Naive thymus-derived CD8-positive, alpha-beta T cell (primary cell): Measurements from ENCODE around the gene TRAPPC2L. TPM values are rescaled to one million over a fixed set of nuclear protein-coding genes. Genes with fewer than 3 reads are reported as not detected.

ENCODE experiments used
- ATAC-seq, 2 donors: fragments of 150-1000 bp; cut with Tn5 transposase in 1 of 2; sonication (Bioruptor Pico), chemical (Tn5 transposase) in 1 of 2; 1 replicate in 1 of 2; 2 replicates in 1 of 2; pipeline ENCODE4 v1.10.0; 2021; ENCODE audit warnings: mild to moderate bottlenecking in 2 of 2, moderate library complexity in 2 of 2
- POLR2A ChIA-PET: fragments of 350-600 bp; sonication (Branson Sonifier 250); formaldehyde crosslinking; loops from one replicate; lab custom pipeline; 2021; ENCODE audit warnings: antibody characterized with exemption; lab: Charles Lee
- DNase-seq, 10 donors: peaks; one replicate each; pipeline versions ENCODE4 v3.0.0 to v3.0.0-alpha.2; 2020 to 2022
- H3K27ac Mint-ChIP-seq, 10 donors: one replicate each; pipeline ENCODE4 v1.8.0; 2020 to 2022; ENCODE audit warnings: mild to moderate bottlenecking in 10 of 10, mixed read lengths in 10 of 10, moderate library complexity in 4 of 10, inconsistent platforms in 1 of 10
- H3K27me3 Mint-ChIP-seq, 5 donors: one replicate each; pipeline ENCODE4 v1.8.0; 2021 to 2022; ENCODE audit warnings: mixed read lengths in 5 of 5
- H3K36me3 Mint-ChIP-seq, 3 donors: one replicate each; pipeline ENCODE4 v1.8.0; 2020 to 2022; ENCODE audit warnings: mixed read lengths in 3 of 3, mild to moderate bottlenecking in 2 of 3, inconsistent platforms in 1 of 3
- H3K4me1 Mint-ChIP-seq, 4 donors: one replicate each; pipeline ENCODE4 v1.8.0; 2021 to 2022; ENCODE audit warnings: mixed read lengths in 4 of 4
- H3K4me3 Mint-ChIP-seq, 10 donors: one replicate each; pipeline ENCODE4 v1.8.0; 2020 to 2022; ENCODE audit warnings: mild to moderate bottlenecking in 10 of 10, mixed read lengths in 10 of 10, moderate library complexity in 6 of 10, inconsistent platforms in 1 of 10
- H3K9me3 Mint-ChIP-seq, 9 donors: one replicate each; pipeline ENCODE4 v1.8.0; 2020 to 2022; ENCODE audit warnings: mixed read lengths in 9 of 9, mild to moderate bottlenecking in 3 of 9, inconsistent platforms in 1 of 9, moderate library complexity in 1 of 9
- polyA plus RNA-seq, 3 donors: library from polyadenylated mRNA; unstranded; fragments of 300-500 nt; fragmentation: Illumina TruSeq; gene quantifications; one replicate each; pipeline ENCODE4 v1.2.3, GENCODE V29; 2021
- total RNA-seq, 8 experiments: library from RNA in 2 of 8; stranded (reverse) in 2 of 8; gene quantifications; one replicate each; pipeline ENCODE4 v1.2.3 and lab custom pipeline; 2021 to 2026

TRAPPC2L gene
- total and polyA plus RNA-seq, 5 experiments from 2014 or later = 70.0 to 86.5 (median 81.8) TPM

GRCh38 chr16:88812513-88813268 is 44.2 kb upstream of the TRAPPC2L start:
- H3K27me3 Mint-ChIP-seq = no peaks in the 10 kb centered on the region
- peak overlapping the region; percentile 71 to 94 (median 80) for H3K4me3 Mint-ChIP-seq
- POLR2A ChIA-PET = interaction anchor here (0.6 to 5.4 kb wide), 19 partner anchors 9 to 428 kb away, joined by 3 to 59 read pairs (median 4); partner anchors contain the start of genes CDT1, GALNS, PIEZO1 and TRAPPC2L
- peaks cover 0 to 12% (median 1%) of the 10 kb centered on the region in 3 donors for H3K36me3 Mint-ChIP-seq
- H3K27ac Mint-ChIP-seq = peak overlapping the region in 7 of 10 donors; percentile 4 to 86 (median 75)
- DNase-seq = no peak
- no peak for ATAC-seq
- peaks cover 1 to 26% (median 22%) of the 10 kb centered on the region in 4 donors for H3K4me1 Mint-ChIP-seq
- no peaks in the 10 kb centered on the region for H3K9me3 Mint-ChIP-seq

- POLR2A ChIA-PET = interaction anchor here (0.9 to 5.4 kb wide), 6 partner anchors 12 to 404 kb away, joined by 3 to 59 read pairs (median 8); partner anchors contain the start of genes GALNS, PIEZO1, TRAPPC2L and ZNF778
- no peak for DNase-seq
- ATAC-seq = no peak
- no peaks in the 10 kb centered on the region for H3K9me3 Mint-ChIP-seq
- peak overlapping the region in 9 of 10 donors; percentile 13 to 84 (median 59) for H3K4me3 Mint-ChIP-seq
- peaks cover 0 to 8% (median 1%) of the 10 kb centered on the region in 3 donors for H3K36me3 Mint-ChIP-seq
- H3K4me1 Mint-ChIP-seq = peaks cover 1 to 26% (median 22%) of the 10 kb centered on the region in 4 donors
- no peak overlapping the region for H3K27ac Mint-ChIP-seq
- no peaks in the 10 kb centered on the region for H3K27me3 Mint-ChIP-seq
Observed at GRCh38 chr16:88813269-88814143, 43.4 kb upstream of the TRAPPC2L start.

- H3K4me3 Mint-ChIP-seq = peak overlapping the region in 6 of 10 donors; percentile 13 to 72 (median 61)
- peaks cover 1 to 24% (median 22%) of the 10 kb centered on the region in 4 donors for H3K4me1 Mint-ChIP-seq
- POLR2A ChIA-PET = interaction anchor here (0.9 to 5.4 kb wide), 3 partner anchors 13 to 43 kb away, joined by 3 to 59 read pairs (median 4); partner anchors contain the start of genes GALNS and TRAPPC2L
- DNase-seq (no peak), ATAC-seq (no peak)
- H3K27me3 Mint-ChIP-seq = no peaks in the 10 kb centered on the region
- no peak overlapping the region for H3K27ac Mint-ChIP-seq
- H3K9me3 Mint-ChIP-seq = no peaks in the 10 kb centered on the region
- H3K36me3 Mint-ChIP-seq = peaks cover 0 to 5% (median 1%) of the 10 kb centered on the region in 3 donors
Observed at GRCh38 chr16:88814144-88814502, 42.8 kb upstream of the TRAPPC2L start.

GRCh38 chr16:88815227-88815626 is 41.7 kb upstream of the TRAPPC2L start:
- POLR2A ChIA-PET = interaction anchor here (0.9 kb wide), 1 partner anchor 41 kb away, joined by 5 read pairs; the partner anchor contains the start of genes GALNS and TRAPPC2L

GRCh38 chr16:88815901-88816589 is 40.9 kb upstream of the TRAPPC2L start:
- ATAC-seq = peak in 1 of 2 donors; percentile 17
- H3K9me3 Mint-ChIP-seq = no peaks in the 10 kb centered on the region
- H3K4me1 Mint-ChIP-seq = peaks cover 1 to 9% (median 7%) of the 10 kb centered on the region in 4 donors
- no peaks in the 10 kb centered on the region for H3K27me3 Mint-ChIP-seq
- POLR2A ChIA-PET = interaction anchor here (0.9 to 2.7 kb wide), 3 partner anchors 42 to 402 kb away, joined by 3 to 11 read pairs (median 8); partner anchors contain the start of genes GALNS, TRAPPC2L and ZNF778
- peak overlapping the region in 1 of 10 donors; percentile 48 for H3K4me3 Mint-ChIP-seq
- no peak overlapping the region for H3K27ac Mint-ChIP-seq
- H3K36me3 Mint-ChIP-seq = peaks cover 0 to 1% (median 0%) of the 10 kb centered on the region in 3 donors
- DNase-seq = peak in 9 of 10 donors; percentile 42 to 77 (median 63)

More at GRCh38 chr16:88815227-88815626, 41.7 kb upstream of the TRAPPC2L start:
- Mint-ChIP-seq H3K4me3 (no peak overlapping the region), H3K9me3 (no peaks in the 10 kb centered on the region), H3K27me3 (no peaks in the 10 kb centered on the region), H3K27ac (peak overlapping the region in 1 of 10 donors; percentile 7), H3K36me3 (peaks cover 0 to 1% (median 0%) of the 10 kb centered on the region in 3 donors), H3K4me1 (peaks cover 1 to 17% (median 15%) of the 10 kb centered on the region in 4 donors)
- ATAC-seq = no peak
- DNase-seq = no peak

GRCh38 chr16:88816736-88817535 is 40.0 kb upstream of the TRAPPC2L start:
- Mint-ChIP-seq H3K27me3 (no peaks in the 10 kb centered on the region), H3K36me3 (peaks cover 0 to 3% (median 0%) of the 10 kb centered on the region in 3 donors), H3K4me1 (peaks cover under 1 to 7% (median 4%) of the 10 kb centered on the region in 4 donors), H3K4me3 (no peak overlapping the region), H3K27ac (no peak overlapping the region), H3K9me3 (no peaks in the 10 kb centered on the region)
- POLR2A ChIA-PET = interaction anchor here (1.0 to 2.7 kb wide), 2 partner anchors 41 to 401 kb away, joined by 3 to 11 read pairs; partner anchors contain the start of genes GALNS, TRAPPC2L and ZNF778
- ATAC-seq (no peak), DNase-seq (no peak)

GRCh38 chr16:88817785-88818574 is 38.9 kb upstream of the TRAPPC2L start:
- no peak for DNase-seq
- H3K27me3 Mint-ChIP-seq = no peaks in the 10 kb centered on the region
- ATAC-seq = no peak
- H3K4me3 Mint-ChIP-seq = no peak overlapping the region
- no peaks in the 10 kb centered on the region for H3K9me3 Mint-ChIP-seq
- H3K4me1 Mint-ChIP-seq = peaks cover 0 to 3% (median 0%) of the 10 kb centered on the region in 4 donors
- H3K36me3 Mint-ChIP-seq = peaks cover 0 to 3% (median 2%) of the 10 kb centered on the region in 3 donors
- peak overlapping the region in 1 of 10 donors; percentile 37 for H3K27ac Mint-ChIP-seq
- POLR2A ChIA-PET = interaction anchor here (0.5 to 2.7 kb wide), 2 partner anchors 15 to 40 kb away, joined by 4 to 11 read pairs; partner anchors contain the start of genes GALNS and TRAPPC2L

GRCh38 chr16:88818575-88818874 is 38.4 kb upstream of the TRAPPC2L start:
- H3K27me3 Mint-ChIP-seq = no peaks in the 10 kb centered on the region
- H3K27ac Mint-ChIP-seq = peak overlapping the region in 1 of 10 donors; percentile 19

GRCh38 chr16:88819126-88819525 is 37.8 kb upstream of the TRAPPC2L start:
- Mint-ChIP-seq H3K4me1 (no peaks in the 10 kb centered on the region), H3K27me3 (no peaks in the 10 kb centered on the region), H3K9me3 (no peaks in the 10 kb centered on the region), H3K36me3 (peaks cover 0 to 3% (median 2%) of the 10 kb centered on the region in 3 donors), H3K4me3 (no peak overlapping the region), H3K27ac (no peak overlapping the region)
- DNase-seq (no peak), ATAC-seq (no peak)
- POLR2A ChIA-PET = interaction anchor here (0.5 kb wide), 1 partner anchor 27 kb away, joined by 8 read pairs; no protein-coding TSS in a partner anchor

More at GRCh38 chr16:88818575-88818874, 38.4 kb upstream of the TRAPPC2L start:
- Mint-ChIP-seq H3K4me1 (peaks cover 0 to 3% (median 0%) of the 10 kb centered on the region in 4 donors), H3K36me3 (peaks cover 0 to 3% (median 2%) of the 10 kb centered on the region in 3 donors), H3K4me3 (no peak overlapping the region), H3K9me3 (no peaks in the 10 kb centered on the region)
- DNase-seq (no peak), ATAC-seq (no peak)
- POLR2A ChIA-PET = interaction anchor here (0.5 to 2.7 kb wide), 2 partner anchors 16 to 39 kb away, joined by 4 to 11 read pairs; partner anchors contain the start of genes GALNS and TRAPPC2L

- H3K27me3 Mint-ChIP-seq = no peaks in the 10 kb centered on the region
- POLR2A ChIA-PET = interaction anchor here (1.7 kb wide), 1 partner anchor 17 kb away, joined by 4 read pairs; the partner anchor contains the start of gene CDT1
- H3K27ac Mint-ChIP-seq = peak overlapping the region in 1 of 10 donors; percentile 40
- no peak for DNase-seq
- no peaks in the 10 kb centered on the region for H3K9me3 Mint-ChIP-seq
- no peak overlapping the region for H3K4me3 Mint-ChIP-seq
- peaks cover 0 to 3% (median 2%) of the 10 kb centered on the region in 3 donors for H3K36me3 Mint-ChIP-seq
- no peaks in the 10 kb centered on the region for H3K4me1 Mint-ChIP-seq
- no peak for ATAC-seq
Observed at GRCh38 chr16:88820385-88821025, 36.4 kb upstream of the TRAPPC2L start.
